GM21423 (cell line): ENCODE measurements around the gene USP47.
"Not testable (repeated sequence)": the region's sequence is repeated elsewhere in the genome, so short reads cannot be mapped to it uniquely, and the experiment has no call there.

Experiments used
- ATAC-seq: cut with Tn5 transposase; IDR thresholded peaks from one replicate; pipeline ENCODE4 v1.9.1; 2021; ENCODE audit warnings: mild to moderate bottlenecking, moderate library complexity; ENCODE audit not compliant: unreplicated experiment

The USP47 gene

DNA sequence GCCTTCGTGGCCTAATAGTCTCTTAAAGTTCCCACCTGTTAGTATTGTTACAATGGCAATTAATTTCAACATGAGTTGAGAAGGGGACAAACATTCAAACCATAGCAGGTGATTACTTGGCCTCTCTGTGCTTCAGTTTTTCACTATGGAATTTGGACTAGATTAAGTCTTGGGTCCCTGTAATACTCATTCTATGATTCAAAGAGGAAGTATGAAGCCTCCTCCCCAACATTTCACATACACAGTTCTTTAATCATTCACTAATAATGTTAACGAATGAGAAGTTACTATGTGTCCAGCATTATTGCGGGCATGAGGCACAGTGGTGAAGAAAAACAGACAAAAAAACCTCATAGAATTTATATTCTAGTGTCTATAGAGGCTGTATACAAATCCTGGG, 19.9 kb upstream of the USP47 start:
- ATAC-seq: no peak

DNA sequence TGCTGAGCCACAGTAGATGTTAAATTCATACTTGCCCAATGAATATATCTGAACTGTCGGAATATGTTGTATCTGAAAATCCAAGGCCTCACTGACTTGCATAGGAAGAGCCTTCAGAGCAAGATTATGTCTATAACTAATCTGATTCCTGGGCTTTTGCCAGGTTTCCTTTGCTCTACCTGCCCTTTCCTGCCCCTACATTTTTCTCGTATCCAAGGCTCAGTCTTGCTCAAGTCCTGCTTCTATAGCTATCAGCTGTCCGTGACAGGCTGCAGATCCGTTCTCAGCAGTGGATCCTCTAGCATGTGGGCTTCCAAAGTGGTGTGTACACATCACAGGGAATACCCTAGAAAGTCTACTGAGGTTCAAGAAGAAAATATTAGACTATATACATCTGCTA, 18.8 kb upstream of the USP47 start:
- ATAC-seq: no peak

DNA sequence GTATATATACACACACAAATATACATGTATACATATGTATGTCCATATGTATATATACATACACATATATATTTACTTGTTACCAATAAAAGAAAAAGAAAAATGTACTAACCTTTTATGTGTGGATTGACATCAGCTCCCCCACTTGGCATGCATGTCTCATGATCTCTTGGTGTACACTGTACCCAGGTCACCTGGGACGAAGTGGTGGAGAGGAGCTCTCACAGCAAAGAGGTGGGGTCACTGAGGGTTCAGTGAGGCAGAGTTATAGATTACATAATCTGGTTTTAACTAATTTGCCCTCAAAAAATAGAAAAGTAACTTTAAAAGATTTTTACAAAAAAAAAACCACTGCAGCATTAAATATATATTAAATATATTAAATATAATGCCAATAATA, 15.5 kb upstream of the USP47 start:
- no peak for ATAC-seq

DNA sequence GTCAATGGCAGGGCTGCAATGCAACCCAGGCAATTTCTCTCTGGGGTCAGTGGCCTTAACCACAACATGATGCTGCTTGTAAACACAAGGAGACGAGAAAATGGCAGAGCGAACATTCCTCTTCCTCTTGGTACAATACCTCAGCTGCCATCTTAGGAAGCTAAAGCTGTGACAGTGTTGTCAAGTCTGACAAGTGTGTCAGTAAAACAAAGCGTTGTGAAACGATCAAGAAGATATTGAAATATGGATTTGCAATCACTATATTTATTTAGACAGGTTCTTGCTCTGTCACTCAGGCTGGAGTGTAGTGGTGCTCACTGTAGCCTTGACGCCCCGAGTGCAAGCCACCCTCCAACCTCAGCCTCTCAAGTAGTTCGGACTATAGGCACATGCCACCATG, 14.5 kb upstream of the USP47 start:
- no peak for ATAC-seq

DNA sequence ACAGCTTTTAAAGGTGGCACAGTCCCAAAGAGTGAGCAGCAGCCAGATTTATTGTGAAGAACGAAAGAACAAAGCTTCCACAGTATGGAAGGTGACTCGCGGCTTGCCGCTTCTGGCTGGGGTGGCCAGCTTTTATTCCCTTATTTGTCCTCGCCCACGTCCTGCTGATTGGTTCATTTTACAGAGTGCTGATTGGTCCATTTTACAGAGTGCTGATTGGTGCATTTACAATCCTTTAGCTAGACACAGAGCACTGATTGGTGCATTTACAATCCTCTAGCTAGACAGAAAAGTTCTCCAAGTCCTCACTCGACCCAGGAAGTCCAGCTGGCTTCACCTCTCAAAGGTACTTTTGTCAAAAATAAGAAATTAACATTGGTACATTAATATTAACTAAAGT, 10.4 kb upstream of the USP47 start:
- not testable (repeated sequence) for ATAC-seq

DNA sequence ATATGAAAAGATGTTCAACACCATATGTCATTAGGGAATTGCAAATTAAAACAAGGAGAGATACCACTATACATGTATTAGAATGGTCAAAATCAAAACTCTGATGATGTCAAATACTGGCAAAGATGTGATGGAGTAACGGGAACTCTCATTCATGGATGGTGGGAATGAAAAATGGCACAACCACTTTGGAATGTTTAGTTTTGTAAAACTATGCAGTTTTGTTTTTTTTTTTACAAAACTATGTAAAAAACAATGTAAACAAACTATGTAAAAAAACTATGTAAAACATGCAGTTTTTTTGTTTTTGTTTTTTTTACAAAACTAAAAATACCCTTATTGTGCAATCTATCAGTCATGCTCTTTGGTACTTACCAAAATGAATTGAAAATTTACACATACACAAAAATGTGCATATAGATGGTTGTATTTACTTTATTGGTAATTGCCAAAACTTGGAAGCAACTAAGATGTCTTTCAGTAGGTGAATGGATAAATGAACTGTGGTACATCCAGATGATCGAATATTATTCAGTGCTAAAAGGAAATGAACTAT, 5.0 kb upstream of the USP47 start:
- ATAC-seq: no peak

DNA sequence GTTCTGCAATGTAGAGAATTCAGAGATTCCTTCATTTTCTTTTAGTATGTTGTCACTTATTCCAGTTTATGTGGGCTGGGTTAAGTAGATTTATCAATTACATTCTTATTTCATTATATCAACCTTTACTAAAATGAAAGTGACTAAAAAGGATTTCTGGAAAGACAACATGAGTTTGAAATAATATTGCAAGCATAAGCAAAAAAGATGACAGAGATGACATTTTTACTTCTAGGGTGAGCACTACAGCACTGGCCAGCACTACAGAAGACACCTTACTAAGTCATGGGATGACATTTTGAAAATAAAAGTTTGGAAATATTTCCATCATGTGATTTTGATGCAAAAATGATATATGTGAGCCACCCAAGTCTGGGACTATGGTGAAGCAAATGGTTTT, 2.1 kb upstream of the USP47 start:
- ATAC-seq: no peak

DNA sequence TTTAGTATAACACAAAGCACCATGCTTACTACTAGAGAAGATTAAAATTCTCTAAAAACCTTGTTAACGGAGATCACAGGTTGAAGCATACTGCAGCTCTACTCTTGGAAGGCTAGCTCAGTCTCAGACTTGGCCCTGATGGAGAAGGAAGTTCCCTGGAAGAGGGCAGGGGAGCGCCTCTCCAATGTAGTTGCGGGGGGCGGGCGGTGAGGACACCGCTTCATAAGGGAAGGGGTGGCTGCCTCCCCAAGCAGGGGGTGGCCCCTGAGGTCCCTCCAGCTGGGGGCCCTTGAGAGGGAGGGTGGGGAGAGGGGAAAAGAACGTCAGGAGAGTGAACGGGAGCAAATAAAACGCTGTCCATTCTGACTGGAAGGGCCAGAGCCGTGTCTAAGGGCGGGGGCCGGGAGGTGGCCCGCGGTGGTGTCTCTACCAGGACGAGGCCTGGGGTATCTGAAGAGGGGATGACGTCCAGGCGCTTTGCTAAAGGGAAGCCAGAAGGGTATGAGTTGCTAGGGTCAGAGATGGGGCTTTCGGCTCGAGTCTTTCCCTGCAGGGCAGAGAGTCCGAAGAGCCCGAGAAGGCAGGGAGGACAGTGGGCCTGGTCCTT, 553 bp upstream of the USP47 start:
- ATAC-seq: peak; percentile 35

DNA sequence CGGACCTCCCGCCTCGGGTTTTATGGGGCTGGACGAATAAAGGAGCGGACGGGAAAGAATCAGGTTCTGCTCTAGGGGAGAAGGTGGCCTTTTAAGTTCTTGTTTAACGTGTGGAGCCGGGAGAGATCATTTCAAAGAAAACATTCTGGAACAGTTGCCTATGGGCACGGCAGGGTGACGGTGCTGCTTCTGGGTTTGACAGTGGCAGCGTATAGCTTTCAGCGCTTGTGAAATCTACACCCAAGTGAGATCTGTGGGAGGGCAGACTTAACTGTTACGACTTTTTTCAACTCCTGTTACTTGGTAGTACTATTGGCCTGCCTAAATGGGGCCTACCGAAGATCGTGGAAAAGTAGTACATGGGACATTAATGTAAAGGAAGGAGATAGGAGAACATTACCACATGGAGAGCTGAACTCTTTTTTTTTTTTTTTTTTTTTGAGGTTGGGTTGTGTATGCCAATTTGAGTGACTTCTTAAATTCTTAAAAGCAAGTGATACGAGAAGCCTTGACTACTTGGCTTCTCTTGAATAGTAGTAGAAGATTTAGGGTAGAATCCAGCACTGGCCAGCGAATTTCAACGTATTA, 743 bp downstream of the USP47 start:
- peak; percentile 37 for ATAC-seq

DNA sequence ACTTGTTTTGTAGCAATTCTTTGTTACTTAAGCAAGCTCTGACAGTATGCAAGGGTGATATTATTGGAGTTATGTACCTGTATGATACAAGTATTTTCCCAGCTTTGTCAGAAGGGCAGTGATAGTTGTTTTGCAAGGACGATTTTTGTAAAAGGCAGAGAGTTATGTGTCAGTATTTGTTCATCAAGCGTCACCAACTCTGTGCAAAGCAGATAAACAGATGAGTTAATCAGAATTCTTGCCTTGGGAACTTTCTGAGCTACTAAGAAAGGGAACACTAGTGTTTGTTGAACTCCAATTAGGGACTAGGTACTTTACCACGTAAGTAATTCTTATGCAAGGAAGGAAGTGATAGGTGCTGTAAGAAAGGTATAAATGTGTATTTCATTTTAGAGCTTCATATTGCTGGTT, 1.4 kb downstream of the USP47 start:
- no peak for ATAC-seq

DNA sequence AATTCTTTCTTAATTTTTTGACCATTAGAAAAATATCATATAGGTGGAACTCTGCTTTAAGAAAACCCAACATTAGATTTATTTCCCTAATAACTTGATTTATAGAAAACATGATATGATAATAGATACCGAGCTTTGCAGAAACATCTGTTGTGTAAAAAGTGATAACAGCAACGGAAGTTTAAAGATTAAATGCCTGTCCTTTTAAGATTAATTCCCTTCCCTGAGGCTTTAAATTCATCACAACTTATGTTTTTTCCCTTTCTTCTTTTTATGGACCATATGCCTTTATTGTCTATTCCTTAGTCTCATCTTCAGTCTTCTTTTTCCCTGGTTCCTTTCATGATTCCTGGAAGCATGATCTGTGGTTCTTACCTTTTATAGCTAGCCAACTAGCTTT, 1.9 kb downstream of the USP47 start:
- no peak for ATAC-seq

DNA sequence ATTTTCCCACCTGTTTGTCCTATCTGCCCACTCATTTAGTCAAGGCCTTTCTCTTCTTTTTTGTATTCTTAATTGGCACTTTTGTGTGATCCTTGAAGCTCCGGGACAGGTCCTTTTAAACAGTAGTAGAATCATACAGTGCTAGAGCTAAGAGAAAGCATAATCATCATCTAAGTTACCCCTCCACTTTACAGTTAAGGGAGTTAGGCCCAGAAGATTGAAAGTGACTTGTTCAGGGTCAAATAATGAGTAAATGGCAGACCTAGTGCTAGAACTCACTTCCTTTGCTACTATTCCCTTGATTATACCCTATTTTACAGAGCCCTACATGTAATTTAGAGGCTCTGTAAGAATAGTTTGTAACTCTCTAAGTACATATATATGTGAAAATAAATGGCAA, 2.5 kb downstream of the USP47 start:
- ATAC-seq: no peak

DNA sequence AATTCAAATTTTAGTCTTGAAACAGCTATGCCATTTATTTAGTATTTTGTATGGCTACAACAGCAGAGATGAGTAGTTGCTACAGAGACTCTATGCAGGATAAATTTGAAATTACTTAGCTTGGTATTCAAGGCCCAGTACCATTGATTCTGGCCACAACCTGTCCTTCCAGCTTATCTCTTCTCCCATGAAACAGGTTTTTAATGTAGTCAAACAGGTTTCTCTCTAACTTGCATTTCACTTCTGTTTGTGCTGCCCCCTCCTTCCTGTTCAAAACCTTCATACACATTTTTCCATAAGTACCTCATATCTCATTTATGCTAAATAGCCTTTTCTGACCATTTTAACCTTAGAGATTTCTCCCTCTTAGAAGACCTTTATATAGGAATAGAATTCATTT, 3.3 kb downstream of the USP47 start:
- ATAC-seq: no peak

DNA sequence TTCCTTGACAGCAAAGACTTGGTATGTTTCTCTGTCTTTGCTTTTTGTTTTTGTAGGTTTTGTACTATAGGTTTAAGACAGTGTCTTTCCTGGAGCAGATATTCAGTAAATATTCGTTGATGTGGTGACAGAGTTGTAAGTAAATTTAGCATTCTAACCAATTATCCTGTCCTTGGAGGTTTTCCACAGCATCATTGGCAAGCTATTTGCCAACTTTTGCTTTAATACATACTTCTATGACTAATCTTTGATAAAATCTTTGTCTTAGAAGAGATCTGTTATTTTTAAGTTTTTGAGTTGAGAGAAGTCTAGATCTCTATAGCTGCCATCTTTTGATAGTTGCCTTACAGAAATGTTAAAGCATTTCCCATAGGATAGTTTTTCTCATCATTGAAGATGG, 3.8 kb downstream of the USP47 start:
- no peak for ATAC-seq

DNA sequence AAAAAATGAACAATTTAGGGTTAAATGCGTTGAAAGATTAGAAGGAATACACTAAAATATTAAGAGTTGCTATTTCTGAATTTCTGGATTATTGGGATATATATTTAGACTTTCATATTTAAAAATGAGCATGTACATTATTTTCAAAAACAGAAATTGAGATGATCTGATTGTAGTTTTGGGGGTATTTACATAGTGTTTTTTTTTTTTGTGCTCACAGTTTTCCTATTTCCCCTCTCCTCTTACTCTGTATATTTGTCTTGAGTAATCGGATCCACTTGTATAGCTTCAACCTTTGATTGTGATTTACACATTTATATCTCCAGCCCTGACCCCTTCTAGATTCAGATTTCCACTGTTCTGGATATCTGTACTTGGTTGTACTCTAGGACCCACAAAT, 5.3 kb downstream of the USP47 start:
- ATAC-seq: no peak

DNA sequence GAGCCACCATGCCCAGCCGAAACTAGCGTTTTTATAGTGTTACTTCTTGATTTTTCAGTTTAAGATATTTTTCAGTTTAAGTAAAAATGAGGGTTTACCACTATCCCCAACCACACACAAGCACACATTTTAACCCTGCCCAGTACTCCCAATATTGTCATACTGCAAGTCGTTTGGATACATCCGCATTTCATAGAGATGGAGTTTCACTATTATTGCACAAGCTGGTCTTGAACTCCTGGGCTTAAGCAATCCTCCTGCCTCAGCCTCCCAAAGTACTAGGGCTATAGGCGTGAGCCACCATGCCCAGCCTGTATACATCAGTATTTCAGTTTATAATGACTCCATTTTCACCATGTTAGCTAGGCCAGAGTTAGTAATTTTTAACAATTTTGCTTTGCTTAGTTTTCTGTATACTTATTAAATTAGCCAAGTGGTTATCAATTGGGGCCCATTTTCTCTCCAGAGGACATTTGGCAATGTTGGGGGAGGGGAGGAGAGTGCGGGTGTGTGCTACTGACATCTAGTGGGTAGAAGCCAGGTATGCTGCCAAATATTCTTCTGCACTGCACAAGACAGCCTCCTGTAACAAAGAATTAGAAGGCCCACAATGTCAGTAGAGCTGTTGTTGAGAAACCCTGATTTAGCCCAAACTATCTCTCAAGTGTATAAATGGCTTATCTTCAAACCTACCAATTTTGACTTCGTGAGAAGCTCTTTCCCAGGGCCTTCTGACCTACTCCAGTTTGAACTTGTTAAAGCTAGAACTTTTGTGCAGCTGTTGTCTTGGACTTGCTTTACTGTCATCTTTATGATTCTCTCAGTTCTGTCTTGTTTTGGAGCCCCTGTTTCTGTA, 7.3 kb downstream of the USP47 start:
- peak; percentile 78 for ATAC-seq

DNA sequence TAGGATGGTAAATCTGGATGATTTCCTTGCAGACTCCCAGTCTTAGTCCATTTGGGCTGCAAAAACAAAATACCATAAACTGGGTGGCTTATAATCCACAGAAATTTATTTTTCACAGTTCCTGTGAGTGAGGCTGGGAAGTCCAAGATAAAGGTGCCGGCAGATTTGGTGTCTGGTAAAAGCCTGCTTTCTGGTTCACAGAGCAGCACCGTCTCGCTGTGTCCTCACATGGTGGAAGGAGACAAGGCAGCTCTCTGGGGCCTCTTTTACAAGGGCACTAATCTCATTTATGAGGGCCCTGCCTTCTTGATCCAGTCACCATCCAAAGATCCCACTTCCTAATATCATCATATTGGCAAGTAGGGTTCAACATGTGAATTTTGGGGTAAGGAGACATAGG, 8.9 kb downstream of the USP47 start:
- ATAC-seq: no peak

DNA sequence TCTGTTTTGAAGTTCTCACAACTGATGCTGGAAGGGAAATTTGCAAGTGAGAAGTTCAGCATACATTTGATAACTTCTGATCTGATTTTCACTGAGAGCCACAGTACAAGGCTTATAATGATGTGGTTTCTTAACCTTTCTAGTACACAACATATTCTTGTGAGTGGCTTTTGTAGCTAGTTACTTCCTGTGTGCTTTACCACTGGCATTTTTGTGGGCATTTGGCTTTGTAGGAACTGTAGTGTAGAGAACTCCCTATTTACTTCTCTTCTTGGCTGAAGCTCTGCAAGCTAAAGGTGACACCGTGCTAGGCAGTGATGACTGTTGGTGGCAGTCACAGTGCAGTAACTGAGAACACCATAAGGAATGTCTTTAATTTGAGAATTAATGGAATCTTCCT, 14.9 kb downstream of the USP47 start:
- peak; percentile 59 for ATAC-seq

DNA sequence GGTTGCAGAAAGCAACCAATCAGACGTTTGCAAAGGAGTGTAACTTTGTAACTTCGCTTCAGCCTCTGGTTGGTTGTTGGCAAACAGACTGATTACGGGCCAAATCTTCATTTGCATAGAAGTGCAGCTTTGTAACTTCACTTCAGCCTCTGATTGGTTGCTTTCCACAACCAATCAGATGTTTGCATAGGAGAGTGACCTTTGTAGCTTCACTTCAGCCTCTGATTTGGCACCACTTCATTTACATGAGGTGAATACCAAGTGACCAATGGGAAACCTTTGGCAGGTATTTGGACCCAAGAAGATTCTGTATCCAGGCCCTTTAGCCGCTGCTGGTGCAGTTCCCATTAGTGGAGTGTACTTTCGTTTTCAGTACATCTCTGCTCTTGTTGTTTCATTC, 16.0 kb downstream of the USP47 start:
- ATAC-seq: no peak

DNA sequence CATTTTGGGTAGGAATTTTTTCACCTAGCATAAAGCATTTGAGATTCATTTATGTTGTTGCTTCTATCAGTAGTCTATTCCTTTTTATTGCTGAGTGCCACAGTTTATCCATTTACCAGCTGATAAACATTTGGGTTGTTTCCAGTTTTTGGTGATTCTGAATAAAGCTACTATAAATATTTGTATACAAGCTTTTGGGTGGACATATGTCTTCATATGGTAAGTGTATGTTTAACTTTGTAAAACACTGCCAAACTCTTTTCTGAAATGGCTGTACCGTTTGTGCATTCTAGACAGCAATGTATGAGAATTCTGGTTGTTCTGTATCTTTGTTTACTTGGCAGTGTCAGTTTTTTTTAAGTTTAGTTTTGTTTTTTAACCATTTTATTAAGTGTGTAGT, 16.9 kb downstream of the USP47 start:
- no peak for ATAC-seq

DNA sequence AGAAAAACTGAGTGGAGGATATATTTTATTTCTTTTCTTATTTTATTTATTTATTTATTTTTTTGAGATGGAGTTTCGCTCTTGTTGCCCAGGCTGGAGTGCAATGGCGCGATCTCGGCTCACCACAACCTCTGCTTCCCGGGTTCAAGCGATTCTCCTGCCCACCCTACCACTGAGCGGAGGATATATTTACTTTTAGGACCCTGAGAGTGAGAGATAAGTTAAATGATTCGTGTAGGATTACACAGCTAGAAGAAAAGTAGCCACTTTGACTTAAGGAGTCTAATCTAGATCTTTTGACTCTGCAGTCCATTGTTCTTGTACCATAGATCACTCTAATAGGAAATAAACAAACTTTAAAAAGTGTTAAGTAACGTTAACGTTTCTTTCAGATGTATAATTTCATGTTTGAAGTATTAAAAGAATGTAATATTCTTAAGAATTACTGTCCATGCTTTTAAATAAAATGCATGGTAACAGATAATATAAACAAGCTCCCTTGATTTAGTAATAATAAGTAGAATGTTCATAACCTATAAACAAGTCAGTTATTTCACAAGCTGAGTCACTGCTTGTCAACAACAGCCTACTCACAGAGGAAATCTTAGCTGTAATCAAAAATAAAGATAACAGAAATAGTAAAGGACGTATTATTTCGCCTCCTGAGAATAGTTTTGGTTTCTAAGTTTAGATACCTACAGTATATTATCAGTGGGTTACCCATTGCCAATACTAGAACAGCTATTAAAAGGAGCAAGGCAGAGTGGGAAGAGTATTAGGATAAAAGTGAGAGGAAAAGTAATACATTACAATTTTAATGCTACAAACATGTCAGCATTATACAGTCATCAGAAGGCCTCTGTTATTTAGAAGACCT, 18.6 kb downstream of the USP47 start:
- no peak for ATAC-seq
